Effector CD4-positive, alpha-beta T cell (primary cell): ENCODE data around the gene BLTP3B.
"Not testable (repeated sequence)": the region's sequence is repeated elsewhere in the genome, so short reads cannot be mapped to it uniquely, and the experiment has no call there.

Experiments used
- DNase-seq: peaks from one replicate; pipeline ENCODE4 v3.0.0-alpha.2; 2020
- total RNA-seq: gene quantifications from one replicate; lab custom pipeline; 2026; lab: John Stamatoyannopoulos, UW

Gene BLTP3B, protein sequence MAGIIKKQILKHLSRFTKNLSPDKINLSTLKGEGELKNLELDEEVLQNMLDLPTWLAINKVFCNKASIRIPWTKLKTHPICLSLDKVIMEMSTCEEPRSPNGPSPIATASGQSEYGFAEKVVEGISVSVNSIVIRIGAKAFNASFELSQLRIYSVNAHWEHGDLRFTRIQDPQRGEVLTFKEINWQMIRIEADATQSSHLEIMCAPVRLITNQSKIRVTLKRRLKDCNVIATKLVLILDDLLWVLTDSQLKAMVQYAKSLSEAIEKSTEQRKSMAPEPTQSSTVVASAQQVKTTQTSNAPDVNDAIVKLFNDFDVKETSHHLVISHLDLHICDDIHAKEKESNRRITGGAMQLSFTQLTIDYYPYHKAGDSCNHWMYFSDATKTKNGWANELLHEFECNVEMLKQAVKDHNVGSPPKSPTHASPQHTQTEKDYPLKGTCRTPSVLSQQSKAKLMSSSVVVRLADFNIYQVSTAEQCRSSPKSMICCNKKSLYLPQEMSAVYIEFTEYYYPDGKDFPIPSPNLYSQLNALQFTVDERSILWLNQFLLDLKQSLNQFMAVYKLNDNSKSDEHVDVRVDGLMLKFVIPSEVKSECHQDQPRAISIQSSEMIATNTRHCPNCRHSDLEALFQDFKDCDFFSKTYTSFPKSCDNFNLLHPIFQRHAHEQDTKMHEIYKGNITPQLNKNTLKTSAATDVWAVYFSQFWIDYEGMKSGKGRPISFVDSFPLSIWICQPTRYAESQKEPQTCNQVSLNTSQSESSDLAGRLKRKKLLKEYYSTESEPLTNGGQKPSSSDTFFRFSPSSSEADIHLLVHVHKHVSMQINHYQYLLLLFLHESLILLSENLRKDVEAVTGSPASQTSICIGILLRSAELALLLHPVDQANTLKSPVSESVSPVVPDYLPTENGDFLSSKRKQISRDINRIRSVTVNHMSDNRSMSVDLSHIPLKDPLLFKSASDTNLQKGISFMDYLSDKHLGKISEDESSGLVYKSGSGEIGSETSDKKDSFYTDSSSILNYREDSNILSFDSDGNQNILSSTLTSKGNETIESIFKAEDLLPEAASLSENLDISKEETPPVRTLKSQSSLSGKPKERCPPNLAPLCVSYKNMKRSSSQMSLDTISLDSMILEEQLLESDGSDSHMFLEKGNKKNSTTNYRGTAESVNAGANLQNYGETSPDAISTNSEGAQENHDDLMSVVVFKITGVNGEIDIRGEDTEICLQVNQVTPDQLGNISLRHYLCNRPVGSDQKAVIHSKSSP (N-terminal part only)
- total RNA-seq = 51.4 reads per million, percentile 69 among the genes with 10 or more reads in this experiment

DNA sequence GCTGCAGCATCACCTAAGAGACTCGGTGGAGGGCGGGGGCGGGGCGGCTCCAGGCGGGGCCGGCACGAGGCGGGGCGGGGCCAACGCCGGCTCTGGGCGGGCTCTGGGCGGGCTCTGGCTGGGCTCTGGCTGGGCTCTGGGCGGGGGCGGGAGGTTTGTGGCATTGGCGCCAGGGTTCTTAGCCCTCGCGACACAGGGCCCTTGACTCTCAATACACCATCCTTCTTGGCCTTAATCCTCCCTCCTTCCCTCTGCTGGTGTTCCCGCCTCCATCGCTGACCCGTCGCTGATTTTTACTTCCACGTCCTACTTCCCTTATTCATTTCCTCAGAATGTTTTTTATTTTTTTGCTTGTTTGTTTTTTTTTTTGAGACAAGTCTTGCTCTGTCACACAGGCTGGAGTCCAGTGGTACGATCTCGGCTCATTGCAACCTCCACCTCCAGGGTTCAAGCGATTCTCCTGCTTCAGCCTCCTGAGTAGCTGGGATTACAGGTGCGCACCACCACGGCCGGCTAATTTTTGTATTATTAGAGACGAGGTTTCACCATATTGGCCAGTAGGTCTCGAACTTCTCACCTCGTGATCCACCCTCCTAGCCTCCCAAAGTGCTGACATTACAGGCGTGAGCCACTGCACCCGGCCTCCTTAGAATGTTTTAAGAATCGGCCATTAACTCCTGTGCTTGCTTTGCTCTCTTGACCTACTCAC lies at the start of gene BLTP3B:
BLTP3B (minus strand) TSS at position 24 of the 709 bp plus-strand sequence. CDS start 239 bp downstream, outside the sequence.
- DNase-seq = peak; percentile 87

- DNase-seq = no peak
Observed at GRCh38 chr12:100189636-100190394, 47.1 kb upstream of the BLTP3B start.

DNA sequence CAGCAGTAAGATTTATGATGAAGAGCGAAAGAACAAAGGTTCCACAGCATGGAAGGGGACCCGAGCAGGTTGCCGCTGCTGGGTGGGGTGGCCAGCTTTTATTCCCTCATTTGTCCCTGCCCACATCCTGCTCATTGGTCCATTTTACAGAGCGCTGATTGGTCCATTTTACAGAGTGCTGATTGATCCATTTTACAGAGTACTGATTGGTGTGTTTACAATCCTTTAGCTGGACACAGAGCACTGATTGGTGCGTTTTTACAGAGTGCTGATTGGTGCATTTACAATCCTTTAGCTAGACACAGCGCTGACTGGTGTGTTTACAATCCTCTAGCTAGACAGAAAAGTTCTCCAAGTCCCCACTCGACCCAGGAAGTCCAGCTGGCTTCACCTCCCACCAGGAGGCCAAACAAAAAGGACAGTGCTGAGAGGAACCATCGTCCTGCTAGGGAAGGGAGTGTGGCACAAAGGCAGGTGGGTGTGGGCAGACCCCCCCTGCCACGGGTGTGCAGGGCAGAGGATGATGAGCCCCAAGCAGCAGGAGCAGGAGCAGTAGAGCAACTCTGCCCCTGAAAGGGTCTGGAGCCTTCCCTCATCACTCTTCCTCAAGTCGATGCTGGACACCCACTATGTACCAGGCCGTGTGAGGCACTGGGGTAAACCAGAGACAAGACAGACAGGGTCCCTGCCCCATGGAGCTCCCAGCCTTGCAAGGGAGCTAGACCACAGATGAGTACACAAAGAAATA lies 46.4 kb upstream of the BLTP3B start:
- not testable (repeated sequence) for DNase-seq

DNA sequence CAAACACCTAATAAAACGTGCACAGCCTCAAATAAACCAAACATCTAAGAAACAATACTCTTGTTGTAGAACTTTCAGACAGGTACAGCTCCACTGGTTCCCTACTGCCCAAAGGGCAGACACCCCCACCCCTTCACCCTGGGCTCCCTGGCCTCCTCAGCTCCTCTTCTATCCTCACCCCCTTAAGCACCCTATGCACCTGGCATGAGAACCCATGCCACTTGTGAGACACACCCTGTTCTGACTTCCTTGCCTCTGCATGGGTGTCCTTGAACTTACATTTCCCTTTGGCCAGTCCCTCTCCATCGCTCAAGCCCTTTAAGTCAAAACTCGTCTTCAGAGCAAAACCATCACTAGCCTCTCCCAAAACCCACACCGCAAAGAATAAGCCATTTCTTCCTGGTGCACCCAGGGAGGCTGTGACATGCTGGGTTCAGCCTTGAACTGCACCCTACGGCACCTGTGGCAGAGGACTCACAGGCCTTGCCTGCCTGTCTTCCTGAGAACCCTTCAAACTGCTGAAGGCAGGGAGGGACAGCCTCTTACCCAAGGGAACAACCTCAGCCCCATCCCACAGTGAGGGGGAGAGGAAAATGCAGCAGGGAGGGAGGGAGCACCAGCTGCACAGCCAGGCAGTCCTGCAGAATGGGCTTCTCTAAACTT lies 45.3 kb upstream of the BLTP3B start:
- no peak for DNase-seq

- DNase-seq = no peak
Observed at GRCh38 chr12:100187068-100187467, 44.4 kb upstream of the BLTP3B start.

DNA sequence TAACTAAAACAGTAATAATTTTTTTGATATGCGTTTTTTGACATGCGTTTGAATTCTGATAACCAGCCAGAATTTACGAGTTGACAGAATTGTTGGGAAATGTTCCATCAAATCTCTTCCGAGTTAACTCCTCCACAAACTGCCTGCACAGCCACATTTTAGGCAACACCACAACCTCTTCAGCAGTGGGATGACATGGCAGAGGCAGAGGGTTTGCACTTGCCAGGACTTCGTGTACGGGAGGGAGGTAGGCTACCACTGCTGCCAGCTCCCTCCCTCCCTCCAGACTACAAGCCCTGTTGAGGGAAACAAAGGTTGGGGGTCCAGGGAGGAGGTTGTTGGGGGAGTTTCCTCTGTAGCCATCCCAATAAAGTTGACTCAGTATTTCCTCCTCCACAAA lies 43.4 kb upstream of the BLTP3B start:
- DNase-seq = no peak

DNA sequence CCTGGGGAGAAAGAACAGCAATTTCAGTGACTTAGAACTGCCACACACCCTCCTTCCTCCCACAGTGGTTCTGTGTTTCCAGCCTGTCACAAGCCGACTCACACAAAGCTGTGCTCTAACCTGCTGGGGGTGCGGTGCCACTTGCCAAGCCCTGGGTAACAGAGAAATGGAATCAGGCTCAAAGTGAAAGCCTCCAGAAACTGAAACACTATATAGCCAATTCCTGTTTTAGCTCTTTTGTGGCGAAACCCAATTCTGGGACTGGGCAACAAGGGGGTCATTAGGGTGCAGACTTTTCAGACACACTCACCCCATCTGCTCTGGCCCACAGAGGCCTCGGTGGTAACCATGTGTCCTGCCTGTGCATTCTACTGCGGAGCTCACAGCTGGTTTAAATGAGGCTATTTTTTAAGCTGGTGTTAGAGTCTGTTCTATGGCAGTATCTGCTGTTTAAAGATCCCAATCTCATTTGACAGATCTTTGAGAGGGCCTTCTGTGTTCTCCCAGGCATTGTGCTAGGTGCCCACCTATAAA lies 42.8 kb upstream of the BLTP3B start:
- no peak for DNase-seq

- no peak for DNase-seq
Observed at GRCh38 chr12:100184549-100185145, 42.0 kb upstream of the BLTP3B start.

DNA sequence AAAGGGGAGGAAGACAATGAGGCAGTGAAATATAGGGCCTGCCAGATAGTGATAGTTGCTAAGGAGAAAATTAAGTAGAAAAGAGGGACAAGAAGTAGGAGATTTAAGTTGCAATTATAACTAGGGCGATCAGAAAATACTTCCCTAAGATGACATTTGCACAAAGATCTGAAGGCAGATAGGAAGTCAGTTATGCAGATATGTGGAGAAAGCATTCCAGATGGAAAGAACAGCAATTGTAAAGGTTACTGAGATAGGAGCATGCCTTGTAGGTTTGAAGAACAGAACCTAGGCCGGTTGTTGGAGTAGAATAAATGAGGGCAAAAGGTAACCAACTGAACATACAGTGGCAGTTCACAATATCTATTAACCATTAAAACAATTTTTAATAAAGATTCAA lies 36.6 kb upstream of the BLTP3B start:
- DNase-seq = no peak

DNA sequence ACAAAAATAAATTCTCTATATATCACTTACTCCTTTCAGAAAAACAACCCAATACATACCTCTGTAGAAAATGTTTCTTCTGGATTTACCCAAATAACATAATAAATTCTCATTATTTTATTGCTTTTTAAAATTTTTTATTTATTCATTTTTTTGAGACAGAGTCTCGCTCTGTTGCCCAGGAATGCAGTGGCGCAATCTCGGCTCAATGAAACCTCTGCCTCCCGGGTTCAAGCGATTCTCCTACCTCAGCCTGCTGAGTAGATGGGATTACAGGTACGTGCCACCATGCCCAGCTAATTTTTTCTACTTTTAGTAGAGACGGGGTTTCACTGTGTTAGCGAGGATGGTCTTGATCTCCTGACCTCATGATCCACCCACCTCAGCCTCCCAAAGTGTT lies 33.8 kb upstream of the BLTP3B start:
- DNase-seq = not testable (repeated sequence)

DNA sequence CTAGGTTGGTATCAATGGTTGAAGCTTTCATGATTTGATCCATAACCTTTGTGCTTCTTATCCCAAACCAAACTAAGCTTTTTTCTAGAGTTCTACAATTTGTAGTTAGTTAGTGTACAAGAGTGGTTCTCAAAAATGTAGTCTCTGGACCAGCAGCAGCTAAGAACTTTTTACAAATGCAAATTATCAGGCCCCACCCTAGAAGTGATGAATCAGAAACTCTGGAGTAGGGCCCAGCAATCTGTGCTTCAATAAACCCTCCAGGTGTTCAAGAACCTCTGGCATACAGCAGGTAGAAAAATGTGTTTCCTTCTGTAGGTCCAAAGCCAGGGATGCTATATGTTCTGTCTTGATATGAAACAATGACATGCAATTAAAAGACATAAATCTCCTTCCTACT lies 31.8 kb upstream of the BLTP3B start:
- no peak for DNase-seq

DNA sequence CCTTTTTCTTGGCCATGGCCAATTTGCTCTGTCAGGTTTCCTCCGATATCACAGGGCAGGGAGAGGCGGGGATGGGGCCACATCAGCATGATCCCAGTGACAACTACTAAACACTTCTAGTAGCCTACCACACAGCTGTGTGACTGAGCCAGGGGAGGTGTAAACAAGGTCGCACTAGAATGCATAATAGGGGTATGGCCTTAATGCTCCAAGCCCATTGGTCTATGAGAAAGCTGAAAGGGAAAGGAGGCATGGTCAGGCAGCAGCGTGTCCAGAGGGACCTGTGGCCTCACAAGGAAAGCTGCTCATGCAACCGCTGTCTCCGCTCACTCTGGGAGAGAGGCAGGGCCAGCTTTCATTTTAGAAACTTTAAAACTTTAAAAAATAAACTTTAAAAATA lies 30.4 kb upstream of the BLTP3B start:
- DNase-seq = no peak

DNA sequence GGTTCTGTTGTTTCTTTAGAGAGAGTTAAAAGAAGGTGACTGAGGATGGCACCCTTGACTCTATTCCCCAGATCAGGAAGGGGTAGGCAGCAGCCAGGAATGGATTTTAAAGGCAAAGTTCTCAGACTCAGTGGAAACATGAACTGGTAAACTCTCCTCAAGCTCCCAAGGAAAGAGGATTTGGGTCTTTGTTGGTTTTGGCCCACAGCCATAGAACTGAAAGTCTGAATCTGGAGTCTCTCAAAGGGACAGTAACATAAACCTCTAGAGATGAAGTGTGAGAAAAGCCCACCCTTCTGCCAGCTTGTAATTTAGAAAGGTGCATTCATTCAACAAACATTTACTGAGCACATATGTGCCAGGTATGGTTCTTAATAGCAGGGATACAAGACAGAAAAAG lies 28.6 kb upstream of the BLTP3B start:
- DNase-seq = no peak

DNA sequence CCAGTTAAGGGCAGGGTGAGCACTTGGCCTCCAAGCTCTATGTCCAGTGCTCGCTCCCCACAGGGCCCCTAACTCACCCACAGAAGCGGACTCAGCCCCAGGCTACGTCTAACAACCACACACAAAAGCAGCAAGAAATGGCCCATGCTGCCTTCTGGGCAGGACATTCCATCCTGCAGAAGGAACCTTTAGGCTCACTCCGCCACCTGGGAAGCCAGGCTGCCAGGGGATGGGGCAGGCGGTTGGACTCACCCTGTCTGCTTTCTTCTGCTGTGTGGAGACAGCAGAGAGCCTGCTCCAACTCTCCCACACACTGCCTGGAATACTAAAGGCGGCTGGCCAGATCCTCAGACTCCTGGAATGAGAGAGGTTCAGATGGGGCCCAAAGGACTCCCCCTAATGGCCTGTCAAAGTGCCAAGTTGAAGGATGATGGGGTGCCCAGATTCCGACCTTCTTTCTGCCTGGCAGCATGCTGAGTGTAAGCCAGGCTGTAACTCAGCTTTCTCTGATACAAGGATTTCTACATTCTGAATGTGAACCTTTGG lies 27.7 kb upstream of the BLTP3B start:
- DNase-seq = no peak

GRCh38 chr12:100169345-100169744 lies 26.7 kb upstream of the BLTP3B start:
- DNase-seq = no peak

GRCh38 chr12:100168562-100168961 lies 25.9 kb upstream of the BLTP3B start:
- no peak for DNase-seq

DNA sequence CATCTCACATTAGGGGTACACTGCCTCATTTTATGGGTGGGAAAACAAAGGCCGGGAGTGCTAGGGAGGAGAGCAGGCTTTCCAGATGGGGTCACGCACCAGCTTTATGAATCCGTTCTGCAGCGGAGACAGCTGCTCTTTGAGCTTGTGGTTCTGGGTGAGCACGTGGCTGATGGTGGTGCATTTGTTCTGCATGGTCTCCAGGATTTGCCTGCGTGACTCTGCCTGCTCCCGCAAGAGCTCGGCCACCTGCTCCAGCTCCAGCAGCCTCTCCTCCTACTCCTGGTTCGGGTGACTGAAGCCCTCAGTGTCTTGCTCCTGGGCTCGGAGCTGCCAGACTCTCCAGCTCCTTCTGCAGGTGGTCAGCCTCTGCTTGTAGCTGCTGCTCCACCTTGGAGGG lies 23.6 kb upstream of the BLTP3B start:
- DNase-seq = no peak

DNA sequence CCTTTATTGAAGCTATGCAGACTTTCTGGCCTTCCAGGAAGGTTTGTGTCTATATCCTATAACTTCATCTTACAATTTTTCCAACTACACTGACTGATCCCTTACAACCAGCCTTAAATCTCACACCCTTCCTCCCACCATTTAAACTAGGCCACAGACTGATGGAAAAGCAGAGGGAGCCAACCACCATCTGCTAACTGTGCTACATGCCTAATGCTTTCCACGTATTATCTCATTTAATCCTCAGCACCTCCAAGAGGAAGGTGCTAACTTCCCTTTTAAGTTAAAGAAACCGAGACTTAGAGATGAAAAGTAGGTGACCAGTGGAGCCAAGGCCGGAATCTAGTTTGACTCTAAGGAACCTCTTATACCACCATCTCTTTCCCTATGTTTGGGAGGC lies 22.7 kb upstream of the BLTP3B start:
- DNase-seq = no peak

DNA sequence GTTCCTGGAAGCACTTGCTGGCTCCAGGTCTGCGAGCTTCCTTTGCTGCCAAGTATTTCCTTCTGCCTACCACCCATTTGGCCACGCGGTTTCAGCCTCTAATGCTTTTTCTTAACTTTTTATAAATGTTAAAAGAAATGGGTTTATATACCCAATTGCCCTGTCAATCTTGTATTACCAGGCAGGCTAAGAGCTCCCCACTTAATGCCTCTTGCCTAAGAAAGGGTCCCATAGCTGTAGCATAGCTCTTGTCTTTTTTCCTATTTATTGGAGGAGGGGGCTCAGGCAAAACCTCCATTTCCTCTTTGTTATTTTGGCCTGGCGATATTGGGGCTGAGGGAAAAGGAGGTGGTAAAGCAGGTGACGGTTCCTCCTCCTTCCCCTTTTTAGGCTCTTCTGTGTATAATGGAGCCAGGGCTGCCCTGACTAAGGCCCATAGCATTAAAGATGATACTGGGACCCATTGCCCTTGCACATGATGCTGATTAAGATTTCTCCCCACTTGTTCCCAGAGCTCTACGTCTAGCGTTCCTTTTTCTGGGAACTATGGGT lies 21.6 kb upstream of the BLTP3B start:
- no peak for DNase-seq
